Loucy (cell line): Measurements from ENCODE around the gene PLA2G4C.

ENCODE experiments used
- CTCF ChIP-seq: fragments of 200-600 bp; sonication (generic); conservative IDR thresholded peaks from 2 replicates; pipeline ENCODE4 v1.5.1; 2014; ENCODE audit warnings: mild to moderate bottlenecking, antibody characterized with exemption, low read length
- EZH2phosphoT487 ChIP-seq: fragments of 200-600 bp; IDR thresholded peaks from 2 replicates; pipeline ENCODE4 v1.6.1; 2018; ENCODE audit warnings: antibody characterized with exemption, mild to moderate bottlenecking, moderate library complexity, borderline replicate concordance

- no peak for TF ChIP-seq CTCF
- TF ChIP-seq EZH2phosphoT487: no peak
Observed at GRCh38 chr19:47998800-47999199, 111.8 kb downstream of the PLA2G4C start.
